ENCODE measurements around the gene FOXD1. TPM values are rescaled to one million over a fixed set of nuclear protein-coding genes. Genes with fewer than 3 reads are reported as not detected.

FOXD1 gene
- total and polyA plus RNA-seq, 2 donors (not counting 3 experiments of a cell fraction or from before 2014, with no cell fraction given) = 0.06 to 0.20 TPM

GRCh38 chr5:73419465-73420390 lies 28.8 kb downstream of the FOXD1 start:
- Histone ChIP-seq H3K9ac (replicated peaks; ENCODE audit: extremely low read depth, insufficient read depth, low read length) (no peak overlapping the region), H3K4me3 (replicated peaks in 1 of 3; ENCODE audit: insufficient read depth in 1 of 3, low read depth in 1 of 3, low read length in 3 of 3) (no peak overlapping the region), H2AFZ (ENCODE audit: low read depth, low read length) (no peak overlapping the region), H3K27me3 (ENCODE audit: control insufficient read depth in 2 of 2, insufficient read depth in 2 of 2, low read length in 2 of 2) (peaks cover 69 to 94% of the 10 kb centered on the region in 2 experiments), H4K20me1 (replicated peaks; ENCODE audit: control insufficient read depth, extremely low read depth, insufficient read depth, low read length) (no peaks in the 10 kb centered on the region), H3K36me3 (ENCODE audit: control insufficient read depth in 2 of 2, extremely low read depth in 1 of 2, insufficient read depth in 2 of 2, low read length in 2 of 2) (no peaks in the 10 kb centered on the region), H3K4me2 (ENCODE audit: insufficient read depth, low read length) (no peak overlapping the region), H3K4me1 (ENCODE audit: control insufficient read depth, extremely low read depth, insufficient read depth, low read length) (no peaks in the 10 kb centered on the region), H3K9me1 (replicated peaks; ENCODE audit: control insufficient read depth, extremely low read depth, insufficient read depth, low read length) (no peaks in the 10 kb centered on the region), H3K9me3 (replicated peaks; ENCODE audit: control insufficient read depth, insufficient read depth, low read length) (no peaks in the 10 kb centered on the region), H3K27ac (ENCODE audit: insufficient read depth, low read depth, low read length) (no peak overlapping the region), H3K79me2 (ENCODE audit: control insufficient read depth, insufficient read depth, low read length) (no peaks in the 10 kb centered on the region)
- no peak for DNase-seq (ENCODE audit: low read depth, low spot score)
- dilution Hi-C loops (cut with MboI; ENCODE audit: extremely low pct_ligation_motif_present, low sequenced_read_pairs) (no loop called here), intact Hi-C loops (cut with micrococcal nuclease) (no loop called here)
- no peak for TF ChIP-seq MAX (IDR thresholded peaks at IDR 0.05; ENCODE audit: insufficient read depth, insufficient read length)
- TF ChIP-seq EZH2 (IDR thresholded peaks at IDR 0.05; ENCODE audit: borderline replicate concordance, low read depth, low read length, severe bottlenecking) = peak; percentile 100
- ChIA-PET CTCF (interaction anchor here (1.3 to 1.8 kb wide), 5 partner anchors 28 to 205 kb away, joined by 4 to 5 read pairs (median 4); no protein-coding TSS in a partner anchor), POLR2A (no interaction called here)
- no TSS peak for BruUV-seq (replicated peaks)
- no peak for FAIRE-seq

- intact Hi-C loops (cut with micrococcal nuclease) (no loop called here), dilution Hi-C loops (cut with MboI; ENCODE audit: extremely low pct_ligation_motif_present, low sequenced_read_pairs) (no loop called here)
- Histone ChIP-seq H3K4me2 (ENCODE audit: insufficient read depth, low read length) (no peak overlapping the region), H3K36me3 (ENCODE audit: control insufficient read depth in 2 of 2, extremely low read depth in 1 of 2, insufficient read depth in 2 of 2, low read length in 2 of 2) (no peaks in the 10 kb centered on the region), H3K9ac (replicated peaks; ENCODE audit: extremely low read depth, insufficient read depth, low read length) (no peak overlapping the region), H3K79me2 (ENCODE audit: control insufficient read depth, insufficient read depth, low read length) (no peaks in the 10 kb centered on the region), H3K4me1 (ENCODE audit: control insufficient read depth, extremely low read depth, insufficient read depth, low read length) (no peaks in the 10 kb centered on the region), H3K27ac (ENCODE audit: insufficient read depth, low read depth, low read length) (no peak overlapping the region), H3K27me3 (ENCODE audit: control insufficient read depth in 2 of 2, insufficient read depth in 2 of 2, low read length in 2 of 2) (peaks cover 72 to 93% of the 10 kb centered on the region in 2 experiments), H2AFZ (ENCODE audit: low read depth, low read length) (no peak overlapping the region), H3K9me3 (replicated peaks; ENCODE audit: control insufficient read depth, insufficient read depth, low read length) (no peaks in the 10 kb centered on the region), H3K4me3 (replicated peaks in 1 of 3; ENCODE audit: insufficient read depth in 1 of 3, low read depth in 1 of 3, low read length in 3 of 3) (no peak overlapping the region), H4K20me1 (replicated peaks; ENCODE audit: control insufficient read depth, extremely low read depth, insufficient read depth, low read length) (no peaks in the 10 kb centered on the region), H3K9me1 (replicated peaks; ENCODE audit: control insufficient read depth, extremely low read depth, insufficient read depth, low read length) (no peaks in the 10 kb centered on the region)
- TF ChIP-seq CTCF (IDR thresholded peaks at IDR 0.05; ENCODE audit: extremely low read depth in 1 of 2, insufficient read depth in 1 of 2, low read depth in 1 of 2, low read length in 2 of 2) (no peak), JUN (IDR thresholded peaks at IDR 0.05; ENCODE audit: borderline replicate concordance, insufficient read depth, insufficient read length, low read depth) (no peak), GATA2 (IDR thresholded peaks at IDR 0.05; ENCODE audit: insufficient read depth, insufficient read length, low read depth, low read length) (no peak), POLR2A (IDR thresholded peaks at IDR 0.05; ENCODE audit: low read depth, low read length) (no peak), MAX (IDR thresholded peaks at IDR 0.05; ENCODE audit: insufficient read depth, insufficient read length) (no peak), MYC (IDR thresholded peaks at IDR 0.05; ENCODE audit: low read depth, low read length) (no peak), POLR2AphosphoS5 (IDR thresholded peaks at IDR 0.05; ENCODE audit: insufficient read depth, low read depth, low read length) (no peak), EZH2 (IDR thresholded peaks at IDR 0.05; ENCODE audit: borderline replicate concordance, low read depth, low read length, severe bottlenecking) (no peak), FOS (IDR thresholded peaks at IDR 0.05; ENCODE audit: borderline replicate concordance, insufficient read depth, low read length) (no peak)
- no peak for DNase-seq (ENCODE audit: low read depth, low spot score)
- ChIA-PET POLR2A (no interaction called here), CTCF (interaction anchor here (0.9 to 1.8 kb wide), 4 partner anchors 13 to 204 kb away, joined by 3 to 5 read pairs (median 4); no protein-coding TSS in a partner anchor)
- BruUV-seq (replicated peaks) = no TSS peak
- FAIRE-seq = no peak
Measured at GRCh38 chr5:73419117-73419464, 29.5 kb downstream of the FOXD1 start.
